Activated CD8-positive, alpha-beta T cell treated with anti-CD3 and anti-CD28 coated beads for 36 hours (primary cell): ENCODE measurements around the gene FGD4. TPM values are rescaled to one million over a fixed set of nuclear protein-coding genes. Genes with fewer than 3 reads are reported as not detected.

Experiments
- ATAC-seq: fragments of 200-7000 bp; cut with Tn5 transposase; one replicate; pipeline ENCODE4 v1.10.0; 2021; ENCODE audit warnings: mild to moderate bottlenecking, moderate library complexity
- CTCF ChIA-PET: fragments of 350-600 bp; sonication (Branson Sonifier 250); formaldehyde crosslinking; loops from one replicate; lab custom pipeline; 2021; ENCODE audit warnings: antibody characterized with exemption; lab: Charles Lee
- POLR2A ChIA-PET: fragments of 350-600 bp; sonication (Branson Sonifier 250); formaldehyde crosslinking; loops from one replicate; lab custom pipeline; 2021; ENCODE audit warnings: antibody characterized with exemption; lab: Charles Lee
- DNase-seq: peaks from one replicate; pipeline ENCODE4 v3.0.0-alpha.2; 2020
- H3K27ac Mint-ChIP-seq: one replicate; pipeline ENCODE4 v1.8.0; 2021; ENCODE audit warnings: mild to moderate bottlenecking, mixed read lengths
- H3K27me3 Mint-ChIP-seq: one replicate; pipeline ENCODE4 v1.8.0; 2021; ENCODE audit warnings: mixed read lengths
- H3K36me3 Mint-ChIP-seq: one replicate; pipeline ENCODE4 v1.8.0; 2021; ENCODE audit warnings: low read depth, mixed read lengths
- H3K4me1 Mint-ChIP-seq: one replicate; pipeline ENCODE4 v1.8.0; 2021; ENCODE audit warnings: low read depth, mixed read lengths
- H3K4me3 Mint-ChIP-seq: one replicate; pipeline ENCODE4 v1.8.0; 2021; ENCODE audit warnings: mild to moderate bottlenecking, moderate library complexity, mixed read lengths
- H3K9me3 Mint-ChIP-seq: one replicate; pipeline ENCODE4 v1.8.0; 2021; ENCODE audit warnings: mixed read lengths
- CTCF ChIP-seq: fragments of 200-600 bp; IDR thresholded peaks from one replicate; pipeline ENCODE4 v1.8.0; 2022; ENCODE audit warnings: antibody characterized with exemption, mild to moderate bottlenecking
- intact Hi-C: fragments of 100-400 bp; cut with micrococcal nuclease; formaldehyde crosslinking; loops from one replicate; pipeline ENCODE4 v1.10.0; 2022
- total RNA-seq, 2 experiments: library from RNA; stranded (reverse); gene quantifications; one replicate each; pipeline ENCODE4 v1.2.3, GENCODE V29; 2021

The FGD4 gene
- total RNA-seq, 2 experiments from 2014 or later, result 0.05 to 0.25 TPM

GRCh38 chr12:32457251-32458025 lies 58.1 kb downstream of the FGD4 start:
- H3K27me3 Mint-ChIP-seq, result no peaks in the 10 kb centered on the region
- no peak for TF ChIP-seq CTCF
- ChIA-PET POLR2A (no interaction called here), CTCF (interaction anchor here (0.9 to 3.3 kb wide), 7 partner anchors 92 to 298 kb away, joined by 3 to 34 read pairs (median 7); partner anchors contain the start of gene YARS2)
- no peak overlapping the region for H3K4me3 Mint-ChIP-seq
- no peaks in the 10 kb centered on the region for H3K4me1 Mint-ChIP-seq
- intact Hi-C loops, result loop anchor here (5.0 kb wide), 1 partner anchor 215 kb away; no protein-coding TSS in a partner anchor
- H3K9me3 Mint-ChIP-seq, result no peaks in the 10 kb centered on the region
- ATAC-seq, result no peak
- H3K36me3 Mint-ChIP-seq, result no peaks in the 10 kb centered on the region
- DNase-seq, result no peak
- H3K27ac Mint-ChIP-seq, result no peak overlapping the region

GRCh38 chr12:32460638-32461037 lies 61.3 kb downstream of the FGD4 start:
- TF ChIP-seq CTCF, result no peak
- H3K4me3 Mint-ChIP-seq, result no peak overlapping the region
- H3K4me1 Mint-ChIP-seq, result no peaks in the 10 kb centered on the region
- H3K27me3 Mint-ChIP-seq, result no peaks in the 10 kb centered on the region
- ChIA-PET POLR2A (interaction anchor here (0.7 kb wide), 1 partner anchor 57 kb away, joined by 3 read pairs; no protein-coding TSS in a partner anchor), CTCF (interaction anchor here (0.6 kb wide), 1 partner anchor 95 kb away, joined by 3 read pairs; no protein-coding TSS in a partner anchor)
- DNase-seq (no peak), ATAC-seq (no peak)
- intact Hi-C loops, result no loop called here
- H3K9me3 Mint-ChIP-seq, result no peaks in the 10 kb centered on the region
- H3K27ac Mint-ChIP-seq, result no peak overlapping the region
- no peaks in the 10 kb centered on the region for H3K36me3 Mint-ChIP-seq

GRCh38 chr12:32462908-32463307 lies 63.5 kb downstream of the FGD4 start:
- ChIA-PET CTCF (no interaction called here), POLR2A (interaction anchor here (0.9 kb wide), 1 partner anchor 14 kb away, joined by 3 read pairs; no protein-coding TSS in a partner anchor)
- no peak overlapping the region for H3K27ac Mint-ChIP-seq
- H3K4me1 Mint-ChIP-seq, result no peaks in the 10 kb centered on the region
- no peaks in the 10 kb centered on the region for H3K9me3 Mint-ChIP-seq
- intact Hi-C loops, result no loop called here
- H3K36me3 Mint-ChIP-seq, result no peaks in the 10 kb centered on the region
- no peak overlapping the region for H3K4me3 Mint-ChIP-seq
- no peaks in the 10 kb centered on the region for H3K27me3 Mint-ChIP-seq
- DNase-seq (no peak), ATAC-seq (no peak)
- no peak for TF ChIP-seq CTCF

- H3K9me3 Mint-ChIP-seq, result no peaks in the 10 kb centered on the region
- H3K4me1 Mint-ChIP-seq, result no peaks in the 10 kb centered on the region
- no peak overlapping the region for H3K27ac Mint-ChIP-seq
- POLR2A ChIA-PET, result no interaction called here
- no peak for TF ChIP-seq CTCF
- ATAC-seq, result no peak
- H3K4me3 Mint-ChIP-seq, result no peak overlapping the region
- H3K27me3 Mint-ChIP-seq, result no peaks in the 10 kb centered on the region
- intact Hi-C loops, result no loop called here
- no peaks in the 10 kb centered on the region for H3K36me3 Mint-ChIP-seq
- DNase-seq, result no peak
- CTCF ChIA-PET, result interaction anchor here (0.6 kb wide), 1 partner anchor 10 kb away, joined by 3 read pairs; no protein-coding TSS in a partner anchor
These were observed 66.8 kb downstream of the FGD4 start for GRCh38 chr12:32466187-32466586.
